ENCODE results near the gene PNMA8B.

Gene PNMA8B

GRCh38 chr19:46450737-46451136 is 44.9 kb downstream of the PNMA8B start:
- DNase-seq = no peak

DNA sequence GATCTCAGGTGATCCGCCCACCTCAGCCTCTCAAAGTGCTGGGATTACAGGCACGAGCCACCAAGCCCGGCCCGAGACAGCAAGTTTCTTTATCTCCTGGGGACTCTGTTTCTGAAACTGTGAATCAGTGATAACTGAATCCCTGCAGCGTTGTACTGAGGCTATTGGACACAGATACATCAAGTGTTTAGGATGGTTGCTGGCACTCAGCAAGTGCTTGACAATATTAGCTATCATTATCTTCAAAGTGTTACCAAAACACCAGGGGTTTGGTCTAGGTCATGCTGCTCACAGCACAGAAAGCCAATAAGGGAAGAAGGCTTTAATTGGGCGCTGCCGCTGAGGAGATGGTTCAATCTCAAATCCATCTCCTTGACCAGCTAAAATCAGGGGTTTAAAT is 46.4 kb downstream of the PNMA8B start:
- no peak for DNase-seq

GRCh38 chr19:46448601-46449000 is 47.1 kb downstream of the PNMA8B start:
- DNase-seq = no peak

DNA sequence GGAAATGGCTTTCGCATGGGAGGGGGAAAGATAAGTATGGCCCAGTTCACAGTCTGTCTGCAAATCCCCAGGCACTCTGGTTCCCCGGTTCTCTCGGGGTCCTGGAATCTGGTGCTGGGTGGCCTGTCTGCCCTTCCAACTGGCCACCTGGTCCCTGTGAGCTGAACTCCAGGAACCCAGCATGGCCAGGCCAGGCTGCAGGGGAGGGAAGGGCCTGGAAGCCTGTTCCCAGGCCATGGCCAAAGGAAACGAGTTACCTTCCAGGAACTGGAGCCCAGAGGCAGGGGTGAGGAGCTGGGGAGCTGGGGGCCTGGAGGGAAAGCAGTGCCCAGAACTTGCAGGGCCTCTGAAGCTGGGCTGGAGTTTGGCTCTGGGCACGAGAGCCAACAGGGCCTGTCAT is 47.8 kb downstream of the PNMA8B start:
- no peak for DNase-seq

DNA sequence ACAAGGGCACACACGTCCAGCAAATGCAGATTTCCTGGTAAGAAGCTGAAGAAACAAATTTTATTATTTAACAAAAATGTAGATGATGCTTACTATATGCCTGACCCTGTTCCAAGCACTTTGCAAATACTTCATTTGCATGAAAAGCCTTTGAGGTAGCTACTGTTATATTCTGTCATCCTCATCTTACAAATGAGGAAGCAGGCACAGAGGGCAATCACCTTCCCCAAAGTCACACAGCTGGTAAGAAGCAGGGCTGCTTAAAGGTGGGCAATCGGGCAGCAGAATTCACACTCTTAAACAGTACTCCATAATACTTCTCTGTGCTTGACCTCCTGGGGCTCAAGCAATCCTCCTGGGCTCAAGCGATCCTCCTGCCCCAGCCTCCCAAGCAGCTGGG is 48.7 kb downstream of the PNMA8B start:
- DNase-seq = no peak

- no peak for DNase-seq
Measured at GRCh38 chr19:46446021-46446420, 49.6 kb downstream of the PNMA8B start.

DNA sequence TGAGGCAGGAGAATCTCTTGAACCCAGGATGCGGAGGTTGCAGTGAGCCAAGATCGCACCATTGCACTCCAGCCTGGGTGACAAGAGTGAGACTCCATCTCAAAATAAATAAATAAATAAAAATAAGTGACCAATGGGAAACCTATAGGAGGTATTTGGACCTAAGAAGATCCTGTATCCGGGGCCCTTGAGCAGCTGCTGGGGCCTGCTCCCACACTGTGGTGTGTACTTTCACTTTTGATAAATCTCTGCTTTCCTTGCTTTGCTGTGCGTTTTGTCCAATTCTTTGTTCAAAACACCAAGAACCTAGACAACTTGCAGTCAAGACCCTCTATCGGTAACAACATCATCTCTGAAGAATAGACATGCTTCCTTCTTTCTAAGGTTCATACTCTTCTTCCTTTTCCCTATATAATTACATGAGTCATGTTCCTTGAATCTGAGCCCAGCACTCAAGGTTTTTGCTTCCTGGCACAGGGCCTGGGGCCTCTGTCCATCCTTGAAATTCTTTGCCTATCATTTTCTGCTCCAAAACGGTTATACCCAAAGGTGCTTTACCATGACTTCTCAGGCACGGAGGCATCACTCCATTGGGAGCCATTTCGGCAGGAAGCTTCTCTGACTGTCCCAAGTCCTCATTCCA is 52.7 kb downstream of the PNMA8B start:
- no peak for DNase-seq

DNA sequence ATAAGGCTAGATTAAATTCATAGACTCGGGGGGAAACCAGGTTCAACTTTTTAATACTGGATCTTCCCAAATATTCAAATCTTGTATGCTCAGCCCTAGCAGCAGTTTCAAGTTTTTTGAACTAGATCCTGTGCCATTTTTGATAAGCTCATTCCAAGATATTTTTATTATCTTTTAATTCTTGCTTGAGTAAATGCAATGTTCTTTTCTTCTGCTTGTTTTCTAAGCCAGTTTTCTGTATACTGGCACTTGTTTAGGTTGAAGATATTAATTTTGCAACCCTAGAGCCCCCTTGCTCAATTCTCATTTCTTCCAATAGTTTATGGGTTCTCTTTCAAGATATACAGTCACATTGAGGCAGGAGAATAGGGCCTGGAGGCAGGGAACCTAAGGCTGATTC is 53.8 kb downstream of the PNMA8B start:
- DNase-seq = no peak
